ENCODE results near the gene NPAS3.

DNA sequence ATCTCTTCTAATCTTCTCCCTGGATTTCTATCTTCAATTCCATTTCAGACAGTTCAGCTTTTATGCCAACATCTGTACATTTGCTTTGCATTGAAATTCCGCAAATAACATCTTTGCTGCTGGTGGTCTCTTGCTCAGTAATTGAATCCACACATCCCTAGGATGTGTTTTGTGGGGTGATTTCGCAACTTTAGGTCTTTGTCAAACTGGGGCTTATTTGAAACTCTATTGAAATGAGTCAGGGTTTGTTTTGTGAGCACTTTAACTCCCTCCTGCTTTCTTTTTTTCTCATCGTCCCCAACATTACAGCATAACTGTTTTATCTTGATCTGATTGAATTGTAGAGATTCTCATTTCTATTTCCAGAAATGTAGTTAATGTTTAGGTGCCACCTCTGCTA, 404.3 kb downstream of the NPAS3 start:
- TF ChIP-seq POLR2A (IDR thresholded peaks at IDR 0.05) (no peak), POLR2AphosphoS5 (IDR thresholded peaks at IDR 0.05) (no peak)
